M059J (cell line): ENCODE measurements around the gene SLX4IP. TPM values are rescaled to one million over a fixed set of nuclear protein-coding genes. Genes with fewer than 3 reads are reported as not detected.
A peak's percentile ranks its signal among the peaks of the same experiment; 100 is the strongest.

Experiments
- DNase-seq: peaks from one replicate; pipeline ENCODE4 v3.0.0-alpha.2; 2012; ENCODE audit warnings: low read depth
- total RNA-seq: library from RNA; depleted of rRNA; stranded (reverse); fragments of >200 nt; shearing (Covaris generic); gene quantifications from 2 replicates; pipeline ENCODE4 v1.2.3, GENCODE V29; 2014

Gene SLX4IP
- total RNA-seq, 1 experiment from 2014 or later = 10.3 TPM

DNA sequence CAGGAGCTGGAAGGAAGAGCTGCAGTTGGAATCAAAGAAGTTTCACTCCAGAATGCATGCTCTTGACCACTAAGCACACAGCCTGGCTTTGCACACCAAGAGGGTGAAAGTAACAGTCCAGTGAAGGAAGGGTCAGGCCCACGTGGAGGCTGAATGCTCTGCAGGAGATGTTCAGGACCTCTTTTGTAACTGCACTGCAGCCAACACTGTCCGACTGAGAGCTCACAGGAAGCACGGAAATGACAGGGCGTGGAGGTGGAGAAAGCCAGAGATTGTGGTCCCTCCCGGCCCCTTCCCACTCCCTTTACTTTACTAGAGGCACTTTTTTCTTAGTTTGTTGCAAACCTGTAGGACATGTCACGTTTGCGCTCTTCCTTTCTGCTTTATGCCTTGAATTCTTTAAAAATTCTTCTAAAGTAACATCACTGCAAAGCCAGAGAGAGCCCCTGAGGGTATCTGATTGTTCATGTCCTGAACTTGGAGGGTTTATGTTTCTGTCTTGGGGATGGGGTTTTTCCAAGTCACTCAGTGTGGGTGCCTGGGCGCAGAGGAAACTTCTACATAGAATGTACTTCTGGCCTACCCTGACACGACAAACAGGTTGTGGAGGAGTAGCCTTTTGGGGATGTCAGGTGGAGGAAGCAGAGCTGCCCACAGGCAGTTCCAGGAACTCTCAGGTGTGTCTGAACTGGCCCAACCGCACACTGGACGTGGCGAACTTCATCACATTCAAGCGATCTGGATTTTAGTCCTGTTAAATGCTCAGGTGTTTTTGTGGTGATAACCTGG is 197.8 kb downstream of the SLX4IP start:
- peak; percentile 66 for DNase-seq

DNA sequence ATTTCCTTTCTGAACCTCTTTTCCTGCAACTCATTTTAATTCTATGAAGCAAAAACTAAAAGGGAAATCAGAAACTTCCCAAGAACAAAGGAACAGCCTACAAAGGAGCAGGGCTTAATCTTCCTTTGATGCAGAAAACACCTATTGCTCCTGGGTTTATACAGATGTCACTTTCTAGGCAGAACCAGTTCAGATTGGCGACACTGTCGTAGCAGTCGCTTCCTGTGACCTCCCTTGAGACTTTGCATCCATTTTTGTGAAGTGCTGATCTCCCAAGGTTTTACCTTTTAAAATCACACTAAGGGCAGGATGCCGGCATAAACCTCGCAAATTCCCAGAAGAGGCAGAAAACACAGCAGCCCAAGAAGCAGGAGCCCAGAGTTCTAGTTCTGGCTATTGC is 198.6 kb downstream of the SLX4IP start:
- no peak for DNase-seq

DNA sequence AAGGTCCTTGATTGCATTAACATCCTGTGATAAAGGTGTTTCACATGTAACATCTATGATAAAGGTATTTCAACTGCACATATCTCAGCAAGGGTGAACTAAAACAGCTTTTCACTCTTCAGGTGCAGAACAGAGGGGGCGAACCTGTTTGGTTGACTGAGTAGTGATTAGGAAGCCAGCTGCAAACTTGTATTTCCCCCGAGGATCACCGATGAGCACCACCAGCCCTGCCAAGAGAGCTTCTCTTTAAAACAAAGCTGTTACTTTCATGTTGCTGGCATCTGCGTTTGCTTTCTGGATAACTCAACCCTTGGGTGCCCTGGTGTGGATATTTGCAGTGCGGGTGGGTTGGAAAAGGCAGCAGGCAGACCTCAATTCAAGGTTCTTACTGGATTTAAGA is 199.1 kb downstream of the SLX4IP start:
- no peak for DNase-seq

- peak; percentile 93 for DNase-seq
Measured at GRCh38 chr20:10634683-10635411, 199.7 kb downstream of the SLX4IP start.

GRCh38 chr20:10635476-10636208 is 200.5 kb downstream of the SLX4IP start:
- no peak for DNase-seq

- peak; percentile 86 for DNase-seq
Measured at GRCh38 chr20:10636326-10636818, 201.3 kb downstream of the SLX4IP start.

DNA sequence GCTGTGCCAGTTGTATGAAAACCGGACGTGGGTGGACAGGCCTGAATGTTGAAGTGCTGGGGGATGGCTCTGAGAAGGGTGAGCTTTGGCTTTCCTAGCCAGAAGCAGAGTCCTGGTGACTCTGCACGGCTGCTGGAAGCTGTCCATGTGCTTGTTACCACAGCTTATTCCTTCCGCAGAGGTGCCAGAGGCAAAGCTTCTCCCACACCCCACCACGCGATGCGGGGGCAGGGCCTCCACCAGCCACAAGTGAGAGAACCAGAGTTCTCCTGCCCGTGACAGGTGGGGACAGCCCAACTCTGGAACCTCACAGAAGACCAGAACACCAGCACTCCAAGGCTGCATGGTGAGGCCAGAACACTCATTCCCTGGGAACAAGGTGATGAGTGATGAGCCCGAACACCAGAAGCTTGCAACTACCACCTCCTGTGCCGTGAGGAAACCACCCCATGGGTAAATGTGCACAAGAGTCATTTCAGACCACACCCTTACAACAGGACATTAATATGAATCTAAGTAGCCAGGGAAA is 202.0 kb downstream of the SLX4IP start:
- peak; percentile 95 for DNase-seq

- no peak for DNase-seq
Measured at GRCh38 chr20:10637563-10637962, 202.5 kb downstream of the SLX4IP start.

DNA sequence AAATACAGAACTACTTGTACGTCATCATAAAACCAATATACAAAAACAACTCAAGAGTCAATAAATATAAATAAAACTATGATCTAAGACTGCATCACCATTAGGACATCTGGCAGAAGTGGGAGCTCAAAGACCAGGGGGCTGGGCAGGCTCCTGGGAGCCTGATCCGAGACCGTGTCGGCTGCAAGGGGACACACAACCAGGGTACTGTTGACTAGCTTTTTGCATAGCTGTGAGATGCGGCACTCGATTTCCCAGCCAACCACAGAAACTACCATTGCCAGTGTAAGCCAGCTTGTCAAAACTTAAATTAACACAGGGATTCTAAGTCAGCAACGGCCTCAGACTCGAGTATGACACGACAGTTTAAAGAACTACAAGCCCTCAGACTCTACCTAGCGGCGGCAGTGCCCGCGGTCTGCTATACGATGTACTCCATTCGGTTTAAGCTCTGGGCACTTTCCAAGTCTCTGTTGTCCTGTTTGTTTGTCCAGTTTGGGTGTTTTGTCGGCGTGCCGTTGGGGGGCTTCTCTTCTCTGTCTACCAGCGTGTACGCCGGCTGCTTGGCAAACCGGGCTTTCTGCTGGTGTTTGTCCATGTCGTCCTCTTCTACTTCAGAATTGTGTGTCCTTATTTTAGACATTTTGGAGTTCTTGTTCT is 204.1 kb downstream of the SLX4IP start:
- no peak for DNase-seq

DNA sequence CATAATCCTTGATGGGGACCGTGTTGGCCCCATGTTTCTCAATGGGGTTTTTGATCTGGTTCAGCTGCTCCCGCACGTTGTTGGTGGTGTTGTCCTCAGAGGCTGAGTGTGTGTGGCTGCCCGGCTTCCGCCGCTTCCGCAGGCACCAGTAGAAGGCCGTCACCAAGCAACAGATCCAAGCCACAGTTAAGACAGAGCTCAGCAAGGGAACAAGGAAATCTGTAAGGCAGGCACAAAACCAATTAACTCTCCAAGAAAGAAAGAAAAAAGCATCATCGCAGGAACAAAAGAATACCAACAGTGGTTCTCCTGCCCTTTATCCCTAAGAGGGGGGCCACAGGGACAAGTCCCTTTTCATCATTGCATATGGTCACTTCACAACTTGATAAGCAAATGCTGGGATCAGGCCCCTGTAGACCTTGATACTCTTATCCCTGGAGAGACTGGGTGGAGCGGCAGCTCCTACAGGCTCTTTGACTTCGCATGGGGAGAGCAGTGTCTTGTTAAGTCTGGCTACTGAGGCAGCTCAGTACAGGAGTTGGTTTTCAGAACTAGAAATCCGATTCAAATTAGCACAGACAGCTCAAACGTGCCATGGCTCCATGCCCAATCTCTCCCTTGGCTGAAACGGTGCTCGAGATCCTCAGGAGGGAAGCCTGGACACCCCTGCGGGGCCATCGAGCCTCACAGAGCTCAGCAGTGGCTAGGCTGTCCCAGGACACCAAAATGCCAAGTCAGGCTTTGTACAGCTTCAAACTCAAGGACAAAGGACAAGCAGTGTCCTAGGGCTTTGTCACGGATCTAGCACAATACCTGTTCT is 204.8 kb downstream of the SLX4IP start:
- DNase-seq = no peak

GRCh38 chr20:10640897-10641296 is 205.8 kb downstream of the SLX4IP start:
- DNase-seq = no peak

DNA sequence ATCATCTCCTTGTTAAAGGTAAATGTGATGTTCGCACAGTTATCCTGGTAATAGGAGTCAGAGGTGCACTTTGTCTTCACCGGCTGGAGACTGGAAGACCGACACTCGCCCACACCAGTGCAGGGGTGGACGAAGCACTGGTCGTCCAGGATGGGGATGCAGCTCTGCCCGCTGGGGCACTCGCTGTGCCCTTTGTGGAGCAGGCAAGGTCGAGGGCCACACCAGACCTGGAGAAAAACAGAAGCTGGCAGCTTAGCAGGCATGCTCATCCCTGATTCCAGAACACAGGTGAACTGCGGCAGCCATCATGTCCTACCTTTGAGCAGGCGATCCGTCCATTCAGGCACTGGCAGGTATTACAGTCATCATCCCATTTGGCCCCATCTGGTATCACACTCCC is 206.4 kb downstream of the SLX4IP start:
- DNase-seq = no peak

GRCh38 chr20:10641893-10642292 is 206.8 kb downstream of the SLX4IP start:
- no peak for DNase-seq

- peak; percentile 39 for DNase-seq
Measured at GRCh38 chr20:10642856-10643559, 207.9 kb downstream of the SLX4IP start.

- DNase-seq = no peak
Measured at GRCh38 chr20:10643560-10643873, 208.4 kb downstream of the SLX4IP start.

DNA sequence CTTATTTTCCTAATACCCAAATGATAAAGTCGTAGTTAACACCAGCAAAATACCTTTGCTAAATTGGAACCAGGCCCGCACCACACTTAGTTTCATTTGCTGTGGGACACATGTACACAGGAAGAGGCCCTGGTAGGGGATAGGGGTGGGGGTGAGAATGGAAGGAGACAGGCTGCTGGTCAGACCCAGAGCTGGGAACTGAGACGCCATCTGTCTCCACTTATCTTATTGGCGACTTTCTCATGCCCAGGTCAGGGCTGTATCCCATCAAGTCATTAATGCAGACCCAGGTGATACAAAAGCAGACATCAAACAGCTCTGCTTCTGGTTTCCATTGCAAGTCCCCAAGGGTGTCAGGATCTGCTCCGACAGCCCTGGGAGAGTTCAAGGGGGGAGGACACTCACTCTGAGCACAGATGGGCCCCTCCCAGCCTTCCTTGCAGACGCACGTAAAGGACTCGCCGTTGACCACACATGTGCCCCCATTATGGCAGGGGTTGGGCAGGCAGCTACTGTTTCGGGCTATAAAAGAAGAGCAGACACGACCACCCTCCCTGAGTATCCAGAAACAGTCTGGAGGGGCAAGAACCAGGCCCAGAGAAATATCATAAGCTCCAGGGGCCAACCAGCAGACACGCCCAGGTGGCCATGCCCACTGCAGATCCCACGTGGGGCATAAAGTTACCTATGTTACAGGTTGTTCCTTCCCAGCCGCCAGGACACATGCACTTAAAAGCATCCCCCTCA is 209.5 kb downstream of the SLX4IP start:
- no peak for DNase-seq

DNA sequence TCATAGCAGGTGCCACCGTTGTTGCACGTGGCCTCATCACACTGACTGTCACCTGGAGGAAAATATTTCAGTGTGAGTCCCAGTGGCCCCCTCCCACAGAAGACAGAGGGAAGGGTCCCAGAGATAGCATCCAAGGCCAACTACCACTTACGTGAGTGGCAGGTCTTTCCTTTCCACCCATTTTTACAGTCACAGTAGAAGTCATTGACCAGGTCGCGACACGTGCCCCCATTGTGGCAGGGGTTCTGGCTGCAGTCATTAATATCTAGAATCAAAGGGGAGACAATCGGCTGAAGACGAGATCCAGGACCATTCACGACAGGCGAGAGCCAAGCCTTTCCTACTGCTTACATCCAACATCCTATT is 210.1 kb downstream of the SLX4IP start:
- no peak for DNase-seq

- DNase-seq = no peak
Measured at GRCh38 chr20:10646006-10646405, 210.9 kb downstream of the SLX4IP start.

DNA sequence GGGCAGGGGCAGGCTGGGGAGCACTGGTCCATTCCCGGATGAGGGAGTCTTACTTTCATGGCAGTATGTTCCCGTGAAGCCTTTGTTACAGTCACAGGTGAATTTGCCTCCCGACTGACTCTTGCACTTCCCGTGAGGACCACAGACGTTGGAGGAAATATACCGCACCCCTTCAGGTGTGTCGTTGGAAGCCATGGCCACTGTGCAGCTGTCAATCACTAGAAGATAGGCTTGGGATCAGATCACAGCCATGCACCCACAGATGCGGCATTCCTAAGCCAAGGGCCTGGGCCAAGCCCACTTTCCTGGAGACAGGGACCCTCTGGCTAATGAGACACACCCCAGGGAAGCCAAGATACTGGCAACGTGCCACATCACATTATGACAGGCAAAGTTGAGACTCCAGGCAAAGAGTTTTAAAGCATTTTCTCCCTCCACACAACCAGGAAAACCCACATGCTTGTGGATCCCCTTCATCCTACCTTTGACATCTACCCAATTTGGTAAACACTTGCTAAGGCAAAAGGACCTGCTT is 211.8 kb downstream of the SLX4IP start:
- no peak for DNase-seq
